Activated CD4-positive, alpha-beta T cell treated with anti-CD3 and anti-CD28 coated beads for 36 hours (primary cell): Measurements from ENCODE around the gene EHD3. TPM values are rescaled to one million over a fixed set of nuclear protein-coding genes. Genes with fewer than 3 reads are reported as not detected.
A peak's percentile ranks its signal among the peaks of the same experiment; 100 is the strongest.

ENCODE experiments used
- ATAC-seq: fragments of 200-7000 bp; cut with Tn5 transposase; one replicate; pipeline ENCODE4 v1.10.0; 2021; ENCODE audit warnings: mild to moderate bottlenecking, moderate library complexity
- CTCF ChIA-PET: fragments of 350-600 bp; sonication (Branson Sonifier 250); formaldehyde crosslinking; loops from one replicate; lab custom pipeline; 2021; ENCODE audit warnings: antibody characterized with exemption; lab: Charles Lee
- POLR2A ChIA-PET: fragments of 350-600 bp; sonication (Branson Sonifier 250); formaldehyde crosslinking; loops from one replicate; lab custom pipeline; 2021; ENCODE audit warnings: antibody characterized with exemption, inconsistent platforms; lab: Charles Lee
- DNase-seq: peaks from one replicate; pipeline ENCODE4 v3.0.0-alpha.2; 2020
- H3K27ac Mint-ChIP-seq: one replicate; pipeline ENCODE4 v1.8.0; 2021; ENCODE audit warnings: mixed read lengths
- H3K27me3 Mint-ChIP-seq: one replicate; pipeline ENCODE4 v1.8.0; 2021; ENCODE audit warnings: mixed read lengths
- H3K36me3 Mint-ChIP-seq: one replicate; pipeline ENCODE4 v1.8.0; 2021; ENCODE audit warnings: low read depth, mixed read lengths
- H3K4me1 Mint-ChIP-seq: one replicate; pipeline ENCODE4 v1.8.0; 2021; ENCODE audit warnings: mixed read lengths
- H3K4me3 Mint-ChIP-seq: one replicate; pipeline ENCODE4 v1.8.0; 2021; ENCODE audit warnings: mild to moderate bottlenecking, moderate library complexity, mixed read lengths
- H3K9me3 Mint-ChIP-seq: one replicate; pipeline ENCODE4 v1.8.0; 2021; ENCODE audit warnings: low read depth, mixed read lengths
- intact Hi-C, 2 experiments: fragments of 100-400 bp; cut with DNase I in 1 of 2; cut with micrococcal nuclease in 1 of 2; formaldehyde crosslinking; loops; one replicate each; pipeline versions ENCODE4 v1.14.2 to v1.15.1; 2022 to 2024; cut with DNase I, micrococcal nuclease
- total RNA-seq, 2 experiments: library from RNA; stranded (reverse); gene quantifications; one replicate each; pipeline ENCODE4 v1.2.3, GENCODE V29; 2021

Gene EHD3
- 1 to 10 TPM; 1.4 to 1.6 TPM for total RNA-seq

GRCh38 chr2:31233741-31234682 lies at the start of gene EHD3:
TSS of gene EHD3 (plus strand) at chr2:31234152. CDS start at chr2:31234622, 470 bp downstream.
- Mint-ChIP-seq H3K27ac (peak within 1 kb of the TSS; percentile 34), H3K4me3 (peak within 1 kb of the TSS; percentile 70), H3K9me3 (no peaks in the 10 kb centered on the region), H3K4me1 (peaks cover 19% of the 10 kb centered on the region), H3K27me3 (no peaks in the 10 kb centered on the region), H3K36me3 (no peaks in the 10 kb centered on the region)
- POLR2A ChIA-PET: no interaction called here
- peak; percentile 90 for DNase-seq
- intact Hi-C loops: loop anchor here (1.0 to 5.0 kb wide), 4 partner anchors 91 to 1087 kb away; partner anchors contain the start of gene YPEL5 (in 1 of the 2)
- CTCF ChIA-PET: interaction anchor here (0.6 to 1.8 kb wide), 6 partner anchors 9 to 901 kb away, joined by 3 to 8 read pairs (median 3); no protein-coding TSS in a partner anchor
- ATAC-seq: peak; percentile 99

DNA sequence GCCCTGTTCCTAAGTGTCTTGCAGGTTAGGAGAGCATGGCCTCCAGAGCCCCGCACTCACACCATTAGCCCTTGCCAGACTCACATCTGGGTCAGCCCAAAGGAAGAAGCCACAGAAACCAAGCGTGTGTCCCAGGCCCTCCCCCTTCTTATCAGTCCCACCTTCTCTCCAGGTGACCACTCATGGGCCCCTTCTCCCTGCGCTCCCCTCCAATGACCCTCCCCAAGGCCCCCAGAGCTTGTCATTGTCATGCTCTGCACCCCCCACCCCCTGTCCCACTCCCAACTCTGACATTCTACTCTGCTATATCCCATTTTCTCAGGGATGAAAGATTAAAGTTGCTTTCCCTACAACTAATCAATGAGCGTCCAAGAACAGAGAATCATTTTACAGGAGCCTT lies 46.8 kb upstream of the EHD3 start:
- ATAC-seq (no peak), DNase-seq (no peak)
- Mint-ChIP-seq H3K4me3 (no peak overlapping the region), H3K27ac (no peak overlapping the region), H3K27me3 (no peaks in the 10 kb centered on the region), H3K9me3 (peaks cover 3% of the 10 kb centered on the region), H3K4me1 (no peaks in the 10 kb centered on the region), H3K36me3 (no peaks in the 10 kb centered on the region)
- ChIA-PET POLR2A (no interaction called here), CTCF (interaction anchor here (0.8 to 1.9 kb wide), 2 partner anchors 10 to 17 kb away, joined by 3 to 8 read pairs; no protein-coding TSS in a partner anchor)
- intact Hi-C loops: no loop called here

- no peak overlapping the region for H3K4me3 Mint-ChIP-seq
- CTCF ChIA-PET: interaction anchor here (0.7 to 1.9 kb wide), 3 partner anchors 9 to 18 kb away, joined by 3 to 8 read pairs (median 3); no protein-coding TSS in a partner anchor
- H3K27me3 Mint-ChIP-seq: no peaks in the 10 kb centered on the region
- DNase-seq: no peak
- no peaks in the 10 kb centered on the region for H3K4me1 Mint-ChIP-seq
- H3K36me3 Mint-ChIP-seq: no peaks in the 10 kb centered on the region
- ATAC-seq: no peak
- H3K27ac Mint-ChIP-seq: no peak overlapping the region
- H3K9me3 Mint-ChIP-seq: peaks cover 3% of the 10 kb centered on the region
- POLR2A ChIA-PET: no interaction called here
- intact Hi-C loops: no loop called here
Measured at GRCh38 chr2:31188131-31188530, 45.8 kb upstream of the EHD3 start.

- CTCF ChIA-PET: no interaction called here
- DNase-seq (no peak), ATAC-seq (no peak)
- no peaks in the 10 kb centered on the region for H3K36me3 Mint-ChIP-seq
- intact Hi-C loops: no loop called here
- H3K27me3 Mint-ChIP-seq: no peaks in the 10 kb centered on the region
- H3K27ac Mint-ChIP-seq: no peak overlapping the region
- no peaks in the 10 kb centered on the region for H3K4me1 Mint-ChIP-seq
- POLR2A ChIA-PET: no interaction called here
- H3K4me3 Mint-ChIP-seq: no peak overlapping the region
- H3K9me3 Mint-ChIP-seq: peaks cover 3% of the 10 kb centered on the region
Measured at GRCh38 chr2:31189141-31189540, 44.8 kb upstream of the EHD3 start.

DNA sequence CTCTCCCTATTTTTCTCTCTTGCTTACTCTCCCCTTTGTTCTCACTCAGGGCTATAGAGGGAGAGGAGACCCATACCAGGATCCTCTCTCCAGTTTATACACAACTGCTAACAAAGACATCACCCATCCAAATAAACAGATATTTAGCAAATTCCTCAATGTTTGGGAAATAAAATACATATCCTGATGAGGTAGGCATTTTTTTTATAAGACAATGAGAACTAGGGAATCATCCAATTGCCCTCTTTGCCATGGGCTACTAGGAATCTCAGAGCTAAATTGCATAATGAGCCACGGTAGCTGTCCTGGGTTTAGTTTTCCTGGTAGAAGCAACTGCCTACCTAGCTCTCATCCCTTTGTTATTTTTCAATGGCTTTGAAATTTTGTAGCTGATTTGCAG lies 43.8 kb upstream of the EHD3 start:
- H3K27ac Mint-ChIP-seq: no peak overlapping the region
- H3K36me3 Mint-ChIP-seq: no peaks in the 10 kb centered on the region
- CTCF ChIA-PET: interaction anchor here (0.9 kb wide), 1 partner anchor 21 kb away, joined by 3 read pairs; no protein-coding TSS in a partner anchor
- H3K4me1 Mint-ChIP-seq: no peaks in the 10 kb centered on the region
- H3K4me3 Mint-ChIP-seq: no peak overlapping the region
- no peaks in the 10 kb centered on the region for H3K9me3 Mint-ChIP-seq
- intact Hi-C loops: no loop called here
- POLR2A ChIA-PET: no interaction called here
- no peaks in the 10 kb centered on the region for H3K27me3 Mint-ChIP-seq
- DNase-seq (no peak), ATAC-seq (no peak)

GRCh38 chr2:31191931-31192330 lies 42.0 kb upstream of the EHD3 start:
- no peaks in the 10 kb centered on the region for H3K27me3 Mint-ChIP-seq
- ChIA-PET POLR2A (no interaction called here), CTCF (interaction anchor here (1.0 kb wide), 1 partner anchor 11 kb away, joined by 3 read pairs; no protein-coding TSS in a partner anchor)
- H3K4me1 Mint-ChIP-seq: no peaks in the 10 kb centered on the region
- no peak overlapping the region for H3K27ac Mint-ChIP-seq
- intact Hi-C loops: no loop called here
- ATAC-seq (no peak), DNase-seq (no peak)
- no peak overlapping the region for H3K4me3 Mint-ChIP-seq
- no peaks in the 10 kb centered on the region for H3K9me3 Mint-ChIP-seq
- no peaks in the 10 kb centered on the region for H3K36me3 Mint-ChIP-seq

DNA sequence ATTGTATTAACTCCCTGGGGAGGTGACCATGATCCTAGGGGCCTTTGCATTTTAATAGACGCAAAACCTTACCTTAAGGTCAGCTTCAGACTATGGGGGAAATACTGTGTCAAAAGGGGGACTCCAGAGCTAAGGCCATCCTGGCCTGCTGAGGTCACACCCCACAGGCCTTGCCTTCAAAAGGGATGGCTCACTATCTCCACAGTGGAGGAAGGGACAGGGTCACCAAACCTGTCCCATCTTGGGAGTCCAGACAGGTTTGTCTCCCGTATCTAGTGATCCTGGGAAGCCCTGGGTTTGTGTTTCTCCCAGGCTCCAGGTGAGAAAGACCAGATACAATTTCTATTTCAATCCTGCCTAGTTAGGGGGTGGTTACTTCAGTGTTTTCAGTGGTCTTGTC lies 41.6 kb upstream of the EHD3 start:
- no peaks in the 10 kb centered on the region for H3K4me1 Mint-ChIP-seq
- H3K4me3 Mint-ChIP-seq: no peak overlapping the region
- POLR2A ChIA-PET: no interaction called here
- no peaks in the 10 kb centered on the region for H3K27me3 Mint-ChIP-seq
- intact Hi-C loops: no loop called here
- no peaks in the 10 kb centered on the region for H3K9me3 Mint-ChIP-seq
- CTCF ChIA-PET: interaction anchor here (1.0 kb wide), 1 partner anchor 12 kb away, joined by 3 read pairs; no protein-coding TSS in a partner anchor
- H3K27ac Mint-ChIP-seq: no peak overlapping the region
- DNase-seq (no peak), ATAC-seq (no peak)
- H3K36me3 Mint-ChIP-seq: no peaks in the 10 kb centered on the region

- CTCF ChIA-PET: interaction anchor here (0.7 to 2.0 kb wide), 3 partner anchors 12 to 481 kb away, joined by 3 to 8 read pairs (median 3); no protein-coding TSS in a partner anchor
- POLR2A ChIA-PET: no interaction called here
- ATAC-seq (no peak), DNase-seq (no peak)
- no peaks in the 10 kb centered on the region for H3K36me3 Mint-ChIP-seq
- no peak overlapping the region for H3K4me3 Mint-ChIP-seq
- no peaks in the 10 kb centered on the region for H3K27me3 Mint-ChIP-seq
- H3K9me3 Mint-ChIP-seq: no peaks in the 10 kb centered on the region
- no peak overlapping the region for H3K27ac Mint-ChIP-seq
- H3K4me1 Mint-ChIP-seq: no peaks in the 10 kb centered on the region
- intact Hi-C loops: no loop called here
Measured at GRCh38 chr2:31192851-31193392, 41.0 kb upstream of the EHD3 start.

- Mint-ChIP-seq H3K27ac (no peak overlapping the region), H3K9me3 (no peaks in the 10 kb centered on the region), H3K36me3 (no peaks in the 10 kb centered on the region), H3K4me1 (no peaks in the 10 kb centered on the region), H3K4me3 (no peak overlapping the region), H3K27me3 (no peaks in the 10 kb centered on the region)
- ChIA-PET POLR2A (no interaction called here), CTCF (interaction anchor here (0.7 to 2.0 kb wide), 2 partner anchors 24 to 482 kb away, joined by 3 to 8 read pairs; no protein-coding TSS in a partner anchor)
- no peak for DNase-seq
- intact Hi-C loops: no loop called here
- ATAC-seq: no peak
Measured at GRCh38 chr2:31193806-31194205, 40.1 kb upstream of the EHD3 start.

DNA sequence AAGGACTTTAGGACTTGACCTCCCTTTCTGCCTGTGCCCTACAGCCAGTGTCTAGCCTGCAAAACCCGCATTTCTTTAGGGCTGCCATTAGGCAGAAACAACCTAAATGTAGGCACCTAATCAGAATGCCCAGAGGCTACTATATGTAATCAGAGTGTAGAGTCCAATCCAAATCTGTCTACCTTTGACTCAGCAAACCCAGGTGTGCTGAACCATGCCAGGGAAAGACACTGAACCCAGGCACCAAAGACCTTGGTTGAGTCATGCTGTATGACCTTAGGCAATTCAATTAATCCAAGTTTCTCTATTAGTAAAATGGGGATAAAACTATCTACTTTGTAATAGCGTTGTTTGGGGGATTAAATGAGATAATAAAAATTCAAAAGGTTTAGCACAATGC lies 37.3 kb upstream of the EHD3 start:
- H3K36me3 Mint-ChIP-seq: no peaks in the 10 kb centered on the region
- H3K4me1 Mint-ChIP-seq: no peaks in the 10 kb centered on the region
- intact Hi-C loops: no loop called here
- DNase-seq (no peak), ATAC-seq (no peak)
- ChIA-PET CTCF (interaction anchor here (0.8 to 1.0 kb wide), 2 partner anchors 9 to 485 kb away, joined by 3 read pairs; no protein-coding TSS in a partner anchor), POLR2A (no interaction called here)
- no peak overlapping the region for H3K4me3 Mint-ChIP-seq
- H3K27ac Mint-ChIP-seq: no peak overlapping the region
- no peaks in the 10 kb centered on the region for H3K9me3 Mint-ChIP-seq
- no peaks in the 10 kb centered on the region for H3K27me3 Mint-ChIP-seq

GRCh38 chr2:31197166-31197565 lies 36.8 kb upstream of the EHD3 start:
- no peak for ATAC-seq
- intact Hi-C loops: no loop called here
- no peaks in the 10 kb centered on the region for H3K27me3 Mint-ChIP-seq
- ChIA-PET CTCF (interaction anchor here (0.8 kb wide), 1 partner anchor 10 kb away, joined by 3 read pairs; no protein-coding TSS in a partner anchor), POLR2A (no interaction called here)
- H3K9me3 Mint-ChIP-seq: no peaks in the 10 kb centered on the region
- H3K36me3 Mint-ChIP-seq: no peaks in the 10 kb centered on the region
- H3K4me3 Mint-ChIP-seq: no peak overlapping the region
- no peak overlapping the region for H3K27ac Mint-ChIP-seq
- no peaks in the 10 kb centered on the region for H3K4me1 Mint-ChIP-seq
- no peak for DNase-seq
